SW 1271 (cell line): ENCODE data around the gene POLR2J.
A peak's percentile ranks its signal among the peaks of the same experiment; 100 is the strongest.

Experiments used
- DNase-seq, 2 experiments: peaks; one replicate each; lab custom pipeline; 2025; lab: John Stamatoyannopoulos, UW

Gene POLR2J

DNA sequence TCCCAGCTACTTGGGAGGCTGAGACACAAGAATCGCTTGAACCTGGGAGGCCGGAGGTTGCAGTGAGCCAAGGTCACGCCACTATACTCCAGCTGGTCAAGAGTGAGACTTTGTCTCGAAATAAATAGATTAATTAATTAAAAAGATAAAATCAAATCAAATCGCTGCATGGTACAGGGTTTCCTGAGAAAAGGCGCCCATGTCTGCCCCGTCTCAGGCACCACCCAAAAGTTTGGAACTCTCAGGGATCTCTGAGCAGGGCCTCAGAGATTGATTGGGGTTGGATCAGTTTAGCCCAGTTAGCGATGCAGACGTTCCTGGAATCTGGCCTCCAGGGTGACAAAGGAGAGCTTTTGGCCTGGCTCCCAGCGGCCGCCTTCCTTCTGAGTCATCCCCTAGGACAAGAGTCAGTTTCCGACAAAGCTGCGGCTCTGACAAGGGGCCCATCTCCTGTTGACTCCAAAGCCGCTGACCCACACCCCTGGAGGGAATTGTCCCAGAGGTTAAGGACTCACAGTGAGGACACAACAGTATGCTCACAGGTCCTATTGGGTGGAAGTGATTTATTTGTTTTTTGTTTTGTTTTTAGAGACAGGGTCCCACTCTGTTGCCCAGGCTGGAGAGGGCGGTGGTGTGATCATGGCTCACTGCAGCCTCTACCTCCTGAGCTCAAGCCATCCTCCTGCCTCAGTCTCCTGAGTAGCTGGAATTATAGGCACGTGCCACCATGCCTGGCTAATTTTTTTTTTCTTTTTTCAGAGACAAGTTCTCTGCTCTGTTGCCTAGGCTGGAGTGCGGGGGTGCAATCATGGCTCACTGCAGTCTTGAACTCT, 38.5 kb downstream of the POLR2J start:
- DNase-seq = peak; percentile 70 to 86

- DNase-seq = no peak
Observed at GRCh38 chr7:102436118-102436517, 42.6 kb downstream of the POLR2J start.

- peak in 1 of 2 experiments; percentile 24 for DNase-seq
Observed at GRCh38 chr7:102434039-102434486, 44.7 kb downstream of the POLR2J start.

- peak in 1 of 2 experiments; percentile 55 for DNase-seq
Observed at GRCh38 chr7:102433219-102434038, 45.3 kb downstream of the POLR2J start, which contains the start of gene ORAI2. ORAI2 (plus strand) TSS chr7:102433575; CDS start chr7:102438957, 5,382 bp downstream.

DNA sequence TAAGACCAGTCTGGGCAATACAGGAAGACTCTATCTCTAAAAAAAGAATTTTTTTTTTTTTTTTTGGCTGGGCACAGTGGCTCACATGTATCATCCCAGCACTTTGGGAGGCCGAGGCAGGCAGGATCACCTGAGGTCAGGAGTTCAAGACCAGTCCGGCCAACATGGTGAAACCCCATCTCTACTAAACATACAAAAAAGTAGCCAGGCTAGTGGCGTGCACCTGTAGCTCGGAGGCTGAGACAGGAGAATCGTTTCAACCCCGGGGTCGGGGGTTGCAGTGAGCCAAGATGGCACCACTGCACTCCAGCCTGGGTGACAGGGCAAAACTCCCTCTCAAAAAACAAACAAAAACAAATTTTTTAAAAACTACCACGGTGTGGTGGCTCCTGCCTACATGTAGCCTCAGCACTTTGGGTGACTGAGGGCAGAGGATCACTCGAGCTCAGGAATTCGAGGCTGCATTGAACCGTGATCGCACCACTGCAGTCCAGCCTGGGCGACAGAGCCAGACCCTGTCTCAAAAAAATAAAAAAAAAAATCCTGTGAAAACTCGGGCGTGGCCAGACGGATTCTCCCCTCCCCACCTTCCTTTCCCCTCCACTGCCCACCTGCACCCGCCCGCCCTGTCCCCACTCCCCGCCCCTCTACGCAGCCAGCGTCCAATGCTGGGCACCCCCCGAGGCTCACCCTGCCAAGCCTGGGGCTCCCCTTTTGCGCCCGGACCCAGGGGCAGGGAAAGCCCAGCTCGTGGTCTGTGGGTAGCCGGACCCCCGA, 46.1 kb downstream of the POLR2J start:
- DNase-seq = no peak

GRCh38 chr7:102431617-102432298, 47.0 kb downstream of the POLR2J start:
- DNase-seq = no peak

- DNase-seq = no peak
Observed at GRCh38 chr7:102429141-102429899, 49.4 kb downstream of the POLR2J start.

- DNase-seq = no peak
Observed at GRCh38 chr7:102427019-102427405, 51.7 kb downstream of the POLR2J start.

- no peak for DNase-seq
Observed at GRCh38 chr7:102426268-102427018, 52.3 kb downstream of the POLR2J start.

GRCh38 chr7:102425639-102426267, 53.0 kb downstream of the POLR2J start:
- DNase-seq = no peak

GRCh38 chr7:102424787-102425218, 53.9 kb downstream of the POLR2J start:
- no peak for DNase-seq

DNA sequence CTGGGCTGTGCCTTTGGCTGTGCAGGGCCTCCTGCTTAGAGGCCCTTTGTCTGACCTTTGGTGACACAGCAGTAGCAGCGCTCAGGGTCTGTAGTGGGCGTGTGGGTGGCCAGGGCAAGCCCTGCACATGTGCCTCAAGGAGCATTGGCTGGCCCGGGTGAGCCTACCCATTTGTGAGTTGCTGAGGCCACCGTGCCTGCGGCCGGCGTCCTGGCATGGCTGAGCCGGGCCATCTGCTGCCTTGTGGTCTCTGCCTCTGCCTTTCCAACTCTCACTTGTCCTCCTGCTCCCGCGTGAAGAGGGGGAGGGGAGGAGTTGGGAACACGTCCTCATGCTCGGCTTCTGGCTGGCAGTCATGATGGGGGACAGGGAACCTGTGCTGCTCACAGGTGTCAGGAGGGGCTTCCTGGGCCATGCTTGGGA, 54.6 kb downstream of the POLR2J start:
- no peak for DNase-seq
